Retina (tissue), 1 donor: ENCODE data around the gene NEK6.

Experiments used
- DNase-seq: peaks from one replicate; pipeline ENCODE4 v3.0.0-alpha.2; 2016

The NEK6 gene

GRCh38 chr9:124345751-124346281 is 88.1 kb downstream of the NEK6 start:
- DNase-seq, result peak; percentile 9

DNA sequence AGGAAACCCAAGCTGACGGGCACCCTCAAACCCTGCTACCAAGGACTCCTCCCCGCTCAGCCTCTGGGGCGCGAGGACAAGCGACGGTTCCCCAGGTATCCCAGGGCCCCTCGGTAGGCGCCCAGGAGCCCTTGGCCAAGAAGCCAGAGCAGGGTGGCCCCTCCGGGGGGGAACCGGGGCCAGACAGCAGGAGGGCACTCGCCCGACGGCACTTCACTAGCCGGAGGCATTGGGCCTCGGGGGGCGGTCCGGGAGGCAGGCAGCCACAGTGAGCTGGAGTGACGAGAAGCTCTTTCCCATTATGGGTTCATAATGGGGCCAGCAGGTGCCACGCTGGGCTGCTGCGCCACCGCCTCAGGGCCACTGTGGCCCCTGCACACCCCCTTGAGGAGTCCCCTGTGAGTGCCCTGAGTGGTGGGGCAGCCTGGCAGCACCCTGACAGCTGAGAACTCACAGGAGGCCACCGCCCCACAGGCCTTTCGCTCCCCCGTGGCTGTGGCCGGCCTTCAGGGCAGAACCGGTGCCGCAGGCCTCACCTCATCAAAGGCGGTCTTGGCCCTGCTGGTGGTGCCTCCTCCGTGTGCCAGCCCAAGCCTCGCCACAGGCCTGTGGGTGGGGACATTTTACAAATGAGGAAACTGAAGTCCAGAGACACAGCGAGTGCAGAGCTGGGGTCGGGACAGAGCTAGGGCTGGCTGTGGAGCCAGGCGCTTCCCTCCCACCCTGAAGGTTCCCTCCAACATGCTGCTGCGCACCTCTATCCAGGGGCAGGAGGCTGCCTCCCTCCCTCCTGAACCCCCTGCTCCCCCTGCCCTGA is 88.8 kb downstream of the NEK6 start:
- no peak for DNase-seq

- no peak for DNase-seq
Observed at GRCh38 chr9:124347206-124347967, 89.6 kb downstream of the NEK6 start.

GRCh38 chr9:124347968-124348358 is 90.2 kb downstream of the NEK6 start:
- DNase-seq, result no peak

DNA sequence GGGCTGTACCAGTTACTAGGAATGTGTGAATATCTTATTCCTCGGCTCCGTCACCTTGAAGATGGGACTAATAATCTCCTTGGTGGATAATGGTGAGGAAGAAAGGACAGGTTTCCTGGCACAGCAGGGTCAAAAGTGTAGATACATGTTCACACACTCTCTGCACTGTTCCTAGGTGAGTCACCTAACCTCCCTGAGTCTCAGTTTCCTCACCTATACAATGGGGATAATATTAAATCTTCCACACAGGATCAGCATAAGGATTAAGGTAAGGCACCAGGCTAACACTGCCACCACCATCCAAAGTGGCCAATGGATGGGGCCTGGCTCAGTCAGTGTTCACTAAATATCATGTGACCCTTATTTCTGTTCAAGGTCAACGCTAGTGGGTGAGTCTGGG is 90.6 kb downstream of the NEK6 start:
- DNase-seq, result no peak

- peak; percentile 6 for DNase-seq
Observed at GRCh38 chr9:124348831-124349230, 91.1 kb downstream of the NEK6 start.

DNA sequence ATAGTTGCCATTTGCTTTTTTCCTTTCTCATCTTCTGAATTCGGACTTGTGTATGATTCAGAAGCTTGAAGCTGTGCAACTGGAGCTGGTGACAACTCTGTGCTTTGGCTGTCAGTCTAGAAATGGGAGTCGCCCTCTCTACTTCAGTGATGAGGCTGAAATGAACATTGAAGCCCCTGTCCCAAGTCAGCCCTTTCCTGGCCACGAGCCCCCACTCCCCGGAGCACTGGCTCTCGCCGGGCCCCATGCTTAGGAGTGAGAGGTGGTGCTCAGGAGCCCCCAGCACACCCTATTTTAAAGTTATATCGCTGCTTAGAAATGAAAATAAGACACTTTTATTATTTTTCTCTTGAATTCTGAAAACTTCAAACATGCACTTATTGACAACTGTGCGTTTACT is 91.5 kb downstream of the NEK6 start:
- peak; percentile 7 for DNase-seq

DNA sequence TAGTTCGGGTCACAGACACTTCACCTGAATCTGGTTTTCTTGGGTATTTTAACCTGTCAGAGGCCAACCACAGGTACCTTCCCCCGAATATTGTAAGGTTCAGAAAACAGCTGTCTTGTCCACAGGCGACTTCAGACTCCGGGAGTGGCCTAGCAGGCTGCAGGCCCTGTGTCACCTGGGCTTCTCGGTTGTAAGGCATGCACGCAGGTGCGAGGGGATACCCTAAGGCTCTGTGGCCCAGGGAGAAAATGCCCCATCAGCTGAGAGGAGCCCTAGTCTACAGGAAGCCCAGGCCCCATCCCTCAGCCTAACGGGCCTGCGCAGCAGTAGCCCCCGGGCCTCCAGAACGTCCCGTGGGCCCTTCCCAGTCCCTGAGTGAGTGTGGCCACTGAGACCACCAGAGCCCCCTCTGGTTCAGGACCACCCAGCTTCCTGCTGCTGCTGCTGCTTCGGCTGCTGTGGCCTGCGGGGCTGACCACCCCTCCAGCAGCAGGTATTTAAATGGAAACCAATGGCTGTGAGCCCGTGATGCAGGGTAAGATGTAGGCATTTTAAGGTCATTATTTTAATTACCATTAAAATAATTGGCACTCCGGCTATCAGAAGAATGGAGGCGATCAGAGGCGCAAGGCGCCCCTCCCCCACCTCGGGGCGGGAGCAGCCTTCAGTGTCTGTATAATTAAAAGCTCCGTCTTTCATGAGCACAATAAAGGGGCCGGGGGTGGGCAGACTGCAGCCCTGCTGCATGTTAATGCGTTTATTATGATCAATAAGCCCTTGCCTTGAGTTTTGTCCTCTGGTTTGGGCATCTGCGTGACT is 92.1 kb downstream of the NEK6 start:
- peak; percentile 79 for DNase-seq

DNA sequence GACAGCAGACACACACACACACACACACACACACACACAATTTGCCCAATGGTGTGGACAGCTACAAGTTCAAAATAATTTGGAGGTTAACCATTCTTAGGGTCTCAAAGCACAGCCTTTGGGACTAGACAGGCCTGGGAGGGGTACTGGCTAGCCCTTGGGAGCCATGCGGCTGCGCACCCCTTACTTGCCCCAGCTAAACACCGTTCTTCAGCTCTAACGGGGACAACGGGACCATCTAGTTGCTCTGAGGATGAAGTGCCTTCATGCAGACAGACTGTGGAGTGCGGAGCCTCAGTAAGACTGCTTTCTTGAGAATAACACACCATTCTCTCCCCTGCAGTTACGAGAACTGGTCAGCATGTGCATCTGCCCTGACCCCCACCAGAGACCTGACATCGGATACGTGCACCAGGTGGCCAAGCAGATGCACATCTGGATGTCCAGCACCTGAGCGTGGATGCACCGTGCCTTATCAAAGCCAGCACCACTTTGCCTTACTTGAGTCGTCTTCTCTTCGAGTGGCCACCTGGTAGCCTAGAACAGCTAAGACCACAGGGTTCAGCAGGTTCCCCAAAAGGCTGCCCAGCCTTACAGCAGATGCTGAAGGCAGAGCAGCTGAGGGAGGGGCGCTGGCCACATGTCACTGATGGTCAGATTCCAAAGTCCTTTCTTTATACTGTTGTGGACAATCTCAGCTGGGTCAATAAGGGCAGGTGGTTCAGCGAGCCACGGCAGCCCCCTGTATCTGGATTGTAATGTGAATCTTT is 92.9 kb downstream of the NEK6 start:
- DNase-seq, result no peak

GRCh38 chr9:124351672-124352468 is 94.1 kb downstream of the NEK6 start:
- no peak for DNase-seq

GRCh38 chr9:124352616-124353015 is 94.9 kb downstream of the NEK6 start:
- no peak for DNase-seq

- no peak for DNase-seq
Observed at GRCh38 chr9:124353166-124353768, 95.5 kb downstream of the NEK6 start.

GRCh38 chr9:124353811-124354274 is 96.1 kb downstream of the NEK6 start:
- no peak for DNase-seq

DNA sequence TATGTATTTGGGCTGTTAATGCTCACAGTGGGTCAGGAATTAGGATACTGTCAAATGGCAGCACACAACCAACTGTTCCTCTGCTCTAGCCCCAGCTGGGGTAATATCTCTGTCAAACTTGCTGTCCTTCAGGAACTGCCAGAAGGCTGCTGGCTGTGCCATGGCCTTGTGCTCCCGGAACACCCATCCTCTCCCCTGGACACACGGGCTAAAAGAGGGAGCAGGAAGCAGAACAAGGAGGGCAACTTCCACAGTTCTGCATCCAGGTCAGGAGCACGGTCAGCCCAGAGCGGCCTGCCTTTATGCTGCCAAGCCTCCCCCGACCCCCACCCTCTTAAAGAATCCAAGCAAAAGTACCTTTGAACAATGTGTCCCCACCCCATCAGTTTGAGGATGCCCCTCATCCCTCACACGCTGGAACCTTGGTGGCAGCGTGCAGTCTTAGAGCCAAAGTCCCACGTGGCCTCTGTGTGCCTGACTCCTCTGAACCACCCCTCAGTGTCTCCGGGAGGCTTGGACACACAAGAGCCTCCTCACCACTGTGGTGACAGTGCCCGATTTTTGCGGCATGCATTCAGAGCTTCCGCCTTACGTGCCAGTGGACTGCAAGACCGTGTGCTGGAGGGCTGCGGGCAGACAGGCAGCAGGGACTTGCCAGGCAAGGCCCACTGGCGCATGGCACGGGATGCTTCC is 96.7 kb downstream of the NEK6 start:
- no peak for DNase-seq

- DNase-seq, result no peak
Observed at GRCh38 chr9:124355039-124355940, 97.5 kb downstream of the NEK6 start.

DNA sequence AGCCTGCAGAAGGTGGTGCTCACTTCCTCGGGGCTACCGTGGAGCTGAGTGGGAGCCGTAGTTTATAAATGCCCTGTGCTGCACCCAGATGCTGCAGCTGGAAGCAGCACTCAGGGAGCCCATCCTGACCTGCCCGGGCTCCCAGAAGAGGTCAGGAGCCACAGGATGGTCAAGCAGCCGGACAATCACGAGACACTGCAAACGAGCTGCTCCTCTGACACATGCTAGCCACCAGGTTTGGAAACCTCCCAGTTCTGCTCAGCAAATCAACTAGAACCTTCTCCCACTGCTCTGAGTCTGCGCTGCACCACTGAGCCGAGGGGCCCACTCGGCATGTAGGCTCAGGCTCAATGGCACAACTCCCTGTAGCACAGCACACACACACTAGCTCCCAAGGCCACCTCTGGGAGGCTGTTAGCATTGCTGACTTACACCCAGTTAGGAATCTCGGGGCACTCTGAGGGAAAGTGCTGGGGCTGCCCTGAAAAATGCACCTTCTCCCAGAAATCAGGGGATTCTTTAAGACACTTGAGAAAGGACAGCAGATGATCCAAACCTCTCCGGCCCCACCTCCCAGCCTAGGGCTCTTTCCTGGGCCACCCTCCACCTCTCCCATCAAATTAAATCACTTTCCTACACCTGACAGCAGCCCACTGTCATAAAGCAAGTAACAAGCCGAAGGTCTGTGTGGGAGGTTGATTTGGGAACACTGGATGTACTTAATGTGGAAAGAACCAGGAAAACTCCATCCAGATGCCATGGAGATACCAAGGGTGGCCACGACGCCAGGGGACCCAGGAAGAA is 98.4 kb downstream of the NEK6 start:
- DNase-seq, result no peak

GRCh38 chr9:124356745-124357390 is 99.1 kb downstream of the NEK6 start:
- DNase-seq, result no peak
